Natural killer cell (primary cell): ENCODE data around the gene SARDH. TPM values are rescaled to one million over a fixed set of nuclear protein-coding genes. Genes with fewer than 3 reads are reported as not detected.
A peak's percentile ranks its signal among the peaks of the same experiment; 100 is the strongest.

Experiments
- ATAC-seq, 3 donors: fragments of 150-1000 bp in 2 of 3; fragments of 200-7000 bp in 1 of 3; cut with Tn5 transposase; 1 replicate in 1 of 3; 2 replicates in 2 of 3; pipeline ENCODE4 v1.10.0; 2021; ENCODE audit warnings: mild to moderate bottlenecking in 2 of 3, moderate library complexity in 2 of 3
- DNase-seq, 2 donors: peaks; one replicate each; pipeline versions ENCODE4 v3.0.0 to v3.0.0-alpha.2; 2013 to 2021; ENCODE audit warnings: mixed read lengths in 1 of 2
- H3K27ac ChIP-seq: one replicate; pipeline ENCODE4 v1.5.1; 2013; ENCODE audit warnings: mild to moderate bottlenecking, low read length
- H3K27me3 ChIP-seq: one replicate; pipeline ENCODE4 v1.6.1; 2013; ENCODE audit warnings: low read length; ENCODE audit not compliant: control insufficient read depth, insufficient read depth
- H3K36me3 ChIP-seq: one replicate; pipeline ENCODE4 v1.6.1; 2013; ENCODE audit warnings: low read length; ENCODE audit not compliant: control insufficient read depth, insufficient read depth
- H3K4me1 ChIP-seq: one replicate; pipeline ENCODE4 v1.6.1; 2013; ENCODE audit warnings: low read length; ENCODE audit not compliant: control insufficient read depth, insufficient read depth
- H3K4me3 ChIP-seq: one replicate; pipeline ENCODE4 v1.5.1; 2013; ENCODE audit warnings: low read length
- H3K9me3 ChIP-seq: one replicate; pipeline ENCODE4 v1.6.1; 2013; ENCODE audit warnings: low read length; ENCODE audit not compliant: control insufficient read depth, insufficient read depth
- H3K27ac Mint-ChIP-seq, 2 donors: one replicate each; pipeline ENCODE4 v1.8.0; 2022; ENCODE audit warnings: mild to moderate bottlenecking in 2 of 2, mixed read lengths in 2 of 2, moderate library complexity in 1 of 2
- H3K27me3 Mint-ChIP-seq, 2 donors: one replicate each; pipeline ENCODE4 v1.8.0; 2022; ENCODE audit warnings: low read depth in 2 of 2, mixed read lengths in 2 of 2
- H3K36me3 Mint-ChIP-seq: one replicate; pipeline ENCODE4 v1.8.0; 2022; ENCODE audit warnings: mixed read lengths
- H3K4me1 Mint-ChIP-seq, 2 donors: one replicate each; pipeline ENCODE4 v1.8.0; 2022; ENCODE audit warnings: mixed read lengths in 2 of 2
- H3K4me3 Mint-ChIP-seq: one replicate; pipeline ENCODE4 v1.8.0; 2022; ENCODE audit warnings: mild to moderate bottlenecking, moderate library complexity, mixed read lengths
- H3K9me3 Mint-ChIP-seq, 2 donors: one replicate each; pipeline ENCODE4 v1.8.0; 2022; ENCODE audit warnings: mixed read lengths in 2 of 2
- WGBS: methylation state at CpG from one replicate; pipeline ENCODE4 v1.1.7; 2013; ENCODE audit warnings: missing lambda C conversion rate; ENCODE audit not compliant: insufficient coverage; 5-methylcytosine and 5-hydroxymethylcytosine counted together
- intact Hi-C: fragments of 100-400 bp; cut with micrococcal nuclease; formaldehyde crosslinking; loops from one replicate; pipeline ENCODE4 v1.14.2; 2022
- total RNA-seq, 4 donors: library from RNA; stranded (reverse); fragments of 120-200 nt in 1 of 4; gene quantifications; one replicate each; pipeline versions ENCODE4 v1.2.3 to v1.2.4, GENCODE V29; 2013 to 2022
- TF ChIP-seq, protein P1 (sequence below): fragments of 200-600 bp; IDR thresholded peaks from one replicate; pipeline ENCODE4 v1.8.0; 2022; ENCODE audit warnings: antibody characterized with exemption

The SARDH gene
- total RNA-seq, 3 donors from 2014 or later (not counting 1 experiment from before 2014, with no cell fraction given) = 2.2 to 6.8 (median 4.1) TPM

DNA sequence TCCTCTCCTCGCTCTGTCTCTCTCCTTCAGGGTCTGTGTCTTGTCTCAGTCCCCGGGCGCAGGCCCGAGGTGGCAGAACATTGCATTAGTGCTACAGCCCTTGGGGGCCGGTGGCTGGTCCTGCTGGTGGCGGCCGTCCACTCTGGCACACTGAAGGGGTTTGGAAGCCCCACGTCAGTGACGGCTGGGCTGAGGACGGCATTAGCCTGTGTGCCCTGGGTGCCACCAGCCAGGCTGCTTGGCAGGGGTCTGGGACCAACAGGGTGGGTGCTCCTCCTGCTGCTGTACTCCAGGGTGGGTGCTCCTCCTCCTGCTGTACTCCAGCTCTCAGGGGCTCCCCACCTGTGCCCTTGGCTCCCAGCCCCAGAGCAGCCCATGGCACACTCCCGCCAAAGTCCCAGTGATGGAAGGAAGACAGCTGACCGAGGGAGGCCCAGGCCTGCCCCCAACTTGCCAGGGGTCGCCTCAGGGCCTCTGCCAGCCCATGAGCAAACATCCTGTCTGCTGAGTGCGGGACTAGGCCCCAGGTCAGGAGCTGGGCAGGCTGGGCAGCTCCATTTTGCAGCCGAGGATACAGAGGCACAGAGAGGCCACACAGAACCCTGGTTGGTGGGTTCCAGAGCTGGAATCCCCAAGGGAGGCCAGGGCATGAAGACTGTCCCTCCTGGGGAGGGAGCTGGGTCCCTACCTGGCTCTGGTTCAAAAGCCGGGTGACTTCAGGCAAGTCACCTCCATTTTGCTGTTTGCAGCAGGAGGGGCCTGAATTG lies 27.3 kb downstream of the SARDH start:
- H3K27ac Mint-ChIP-seq = no peak overlapping the region

DNA sequence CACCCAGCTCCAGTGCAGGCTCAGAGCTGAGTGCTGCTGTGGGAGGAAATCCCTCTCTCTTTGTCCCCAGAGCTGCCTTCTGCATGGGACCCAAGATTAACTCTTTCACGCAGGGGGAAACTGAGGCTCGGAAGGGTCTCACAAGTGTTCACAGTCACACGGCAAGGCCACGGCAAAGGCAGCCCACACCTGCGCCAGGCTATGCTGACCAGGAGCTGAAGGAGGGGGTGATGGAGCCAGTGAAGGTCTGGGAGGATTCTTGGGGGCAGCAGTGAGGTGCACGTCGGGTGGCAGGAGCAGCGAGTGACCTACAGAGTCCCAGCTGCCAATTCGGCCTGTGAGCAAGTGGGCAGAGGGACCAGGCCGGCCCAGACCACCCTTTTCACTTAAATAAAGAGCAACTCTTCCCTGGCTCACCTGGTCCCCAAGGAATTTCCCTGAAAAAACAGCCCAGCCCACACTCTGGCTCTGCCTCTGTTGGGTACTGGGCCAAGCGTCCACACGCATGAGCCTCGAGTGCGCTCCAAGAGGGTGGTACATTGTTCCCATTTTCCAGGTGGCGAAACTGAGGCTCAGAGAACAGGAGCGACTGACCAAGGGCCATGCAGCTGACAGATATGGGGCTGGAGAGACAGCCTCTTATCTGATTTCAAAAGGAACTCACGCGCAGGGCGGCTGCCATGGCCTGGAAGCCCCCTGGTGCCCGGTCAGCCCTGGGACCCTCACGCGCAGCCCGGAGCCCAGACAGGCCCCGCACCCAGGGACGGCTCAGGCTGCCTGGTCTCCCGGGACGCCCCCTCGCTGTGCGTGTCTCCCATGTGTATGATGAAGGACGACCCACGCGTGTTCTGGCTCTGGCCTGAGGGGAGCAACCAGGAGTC lies 28.2 kb downstream of the SARDH start:
- H3K27me3 Mint-ChIP-seq = no peaks in the 10 kb centered on the region
- WGBS = 91% methylated on average over 32 of the region's 32 CpGs
- no peak overlapping the region for H3K4me3 Mint-ChIP-seq
- Histone ChIP-seq H3K27ac (no peak overlapping the region), H3K4me3 (no peak overlapping the region), H3K9me3 (no peaks in the 10 kb centered on the region), H3K4me1 (peaks cover 6% of the 10 kb centered on the region), H3K36me3 (no peaks in the 10 kb centered on the region), H3K27me3 (no peaks in the 10 kb centered on the region)
- intact Hi-C loops = no loop called here
- no peaks in the 10 kb centered on the region for H3K36me3 Mint-ChIP-seq
- no peaks in the 10 kb centered on the region for H3K4me1 Mint-ChIP-seq
- no peak overlapping the region for H3K27ac Mint-ChIP-seq
- ATAC-seq = no peak
- no peak for DNase-seq
- no peaks in the 10 kb centered on the region for H3K9me3 Mint-ChIP-seq
- TF ChIP-seq, protein P1, sequence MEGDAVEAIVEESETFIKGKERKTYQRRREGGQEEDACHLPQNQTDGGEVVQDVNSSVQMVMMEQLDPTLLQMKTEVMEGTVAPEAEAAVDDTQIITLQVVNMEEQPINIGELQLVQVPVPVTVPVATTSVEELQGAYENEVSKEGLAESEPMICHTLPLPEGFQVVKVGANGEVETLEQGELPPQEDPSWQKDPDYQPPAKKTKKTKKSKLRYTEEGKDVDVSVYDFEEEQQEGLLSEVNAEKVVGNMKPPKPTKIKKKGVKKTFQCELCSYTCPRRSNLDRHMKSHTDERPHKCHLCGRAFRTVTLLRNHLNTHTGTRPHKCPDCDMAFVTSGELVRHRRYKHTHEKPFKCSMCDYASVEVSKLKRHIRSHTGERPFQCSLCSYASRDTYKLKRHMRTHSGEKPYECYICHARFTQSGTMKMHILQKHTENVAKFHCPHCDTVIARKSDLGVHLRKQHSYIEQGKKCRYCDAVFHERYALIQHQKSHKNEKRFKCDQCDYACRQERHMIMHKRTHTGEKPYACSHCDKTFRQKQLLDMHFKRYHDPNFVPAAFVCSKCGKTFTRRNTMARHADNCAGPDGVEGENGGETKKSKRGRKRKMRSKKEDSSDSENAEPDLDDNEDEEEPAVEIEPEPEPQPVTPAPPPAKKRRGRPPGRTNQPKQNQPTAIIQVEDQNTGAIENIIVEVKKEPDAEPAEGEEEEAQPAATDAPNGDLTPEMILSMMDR = no peak

More for the DNA sequence above, 27.3 kb downstream of the SARDH start:
- TF ChIP-seq, protein P1 = no peak
- ATAC-seq (no peak), DNase-seq (no peak)
- no peaks in the 10 kb centered on the region for H3K9me3 Mint-ChIP-seq
- no peak overlapping the region for H3K4me3 Mint-ChIP-seq
- 91% methylated on average over 16 of the region's 16 CpGs for WGBS
- H3K27me3 Mint-ChIP-seq = no peaks in the 10 kb centered on the region
- H3K9me3 ChIP-seq = no peaks in the 10 kb centered on the region
- no peak overlapping the region for H3K4me3 ChIP-seq
- no peaks in the 10 kb centered on the region for H3K27me3 ChIP-seq
- H3K36me3 ChIP-seq = no peaks in the 10 kb centered on the region
- intact Hi-C loops = no loop called here
- H3K4me1 ChIP-seq = peaks cover 6% of the 10 kb centered on the region
- no peaks in the 10 kb centered on the region for H3K4me1 Mint-ChIP-seq
- no peak overlapping the region for H3K27ac ChIP-seq
- no peaks in the 10 kb centered on the region for H3K36me3 Mint-ChIP-seq

DNA sequence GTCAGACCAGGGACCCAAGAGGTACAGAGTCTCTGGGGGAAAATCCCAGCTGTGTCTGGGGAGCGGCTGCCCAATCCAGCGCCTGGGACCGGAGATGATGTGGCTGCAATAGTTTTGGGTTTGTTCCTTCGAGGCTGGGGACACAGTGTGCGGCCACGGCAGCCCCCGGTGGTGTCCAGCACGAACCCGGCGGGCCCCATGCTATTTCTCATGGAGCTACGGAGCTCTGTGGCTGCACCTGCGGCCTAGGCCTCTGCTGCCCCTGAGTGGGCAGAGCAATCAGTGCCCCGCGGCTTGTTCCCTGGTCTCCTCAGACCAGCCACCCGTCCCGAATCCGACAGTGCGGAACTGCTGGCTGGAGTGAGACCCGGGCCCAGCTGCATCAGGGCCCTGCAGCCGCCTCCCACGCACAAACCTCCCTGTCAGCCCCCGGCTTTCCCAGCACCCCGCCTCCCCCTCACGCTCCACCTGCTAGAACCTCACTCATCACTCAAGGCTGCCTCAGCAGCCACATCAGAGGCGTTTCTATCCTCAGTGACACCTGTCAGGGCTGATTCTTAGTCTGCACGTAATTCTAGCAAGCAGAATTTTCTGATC lies 29.0 kb downstream of the SARDH start:
- Mint-ChIP-seq H3K4me3 (no peak overlapping the region), H3K27me3 (no peaks in the 10 kb centered on the region), H3K36me3 (no peaks in the 10 kb centered on the region), H3K9me3 (no peaks in the 10 kb centered on the region), H3K4me1 (no peaks in the 10 kb centered on the region), H3K27ac (no peak overlapping the region)
- DNase-seq (peak in 1 of 2 donors; percentile 88), ATAC-seq (peak in 1 of 3 donors; percentile 50)
- no peak overlapping the region for H3K27ac ChIP-seq
- H3K4me3 ChIP-seq = no peak overlapping the region
- TF ChIP-seq, protein P1 = no peak
- no peaks in the 10 kb centered on the region for H3K36me3 ChIP-seq
- intact Hi-C loops = no loop called here
- no peaks in the 10 kb centered on the region for H3K27me3 ChIP-seq
- WGBS = 63% methylated on average over 26 of the region's 26 CpGs
- H3K4me1 ChIP-seq = peaks cover 6% of the 10 kb centered on the region
- no peaks in the 10 kb centered on the region for H3K9me3 ChIP-seq
